HG02610 (cell line): ENCODE measurements around the gene KIAA1671.

Experiments
- ATAC-seq: cut with Tn5 transposase; IDR thresholded peaks from one replicate; pipeline ENCODE4 v1.9.1; 2021; ENCODE audit warnings: mild to moderate bottlenecking, moderate library complexity; ENCODE audit not compliant: unreplicated experiment

KIAA1671 gene

GRCh38 chr22:25007444-25008106, 55.1 kb downstream of the KIAA1671 start:
- no peak for ATAC-seq

GRCh38 chr22:25008666-25009065, 56.1 kb downstream of the KIAA1671 start:
- no peak for ATAC-seq

- no peak for ATAC-seq
These were observed 60.2 kb downstream of the KIAA1671 start for GRCh38 chr22:25012741-25013143.

GRCh38 chr22:25013607-25014006, 61.1 kb downstream of the KIAA1671 start:
- no peak for ATAC-seq

GRCh38 chr22:25014896-25015755, 62.6 kb downstream of the KIAA1671 start:
- ATAC-seq, result no peak

DNA sequence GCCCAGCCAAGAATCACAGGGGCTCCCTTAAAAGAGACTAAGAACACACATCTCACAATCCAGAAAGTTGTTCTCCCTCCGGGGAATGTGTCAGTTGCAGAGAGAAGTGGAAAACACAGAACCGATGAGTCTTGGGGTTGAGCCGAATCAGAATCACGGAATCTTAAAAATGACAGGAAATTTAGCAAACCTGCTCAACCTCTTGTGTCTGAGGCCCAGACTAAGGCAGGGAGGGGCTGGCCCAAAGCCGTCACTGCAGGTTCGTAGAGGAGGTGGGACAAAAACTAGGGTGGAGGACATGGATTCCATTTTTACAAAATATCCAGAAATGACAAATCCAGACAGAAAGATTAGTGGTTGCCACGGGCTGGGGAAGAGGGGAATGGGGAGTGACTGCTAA, 63.8 kb downstream of the KIAA1671 start:
- ATAC-seq, result no peak

- ATAC-seq, result no peak
These were observed 65.5 kb downstream of the KIAA1671 start for GRCh38 chr22:25018009-25018408.

- no peak for ATAC-seq
These were observed 67.1 kb downstream of the KIAA1671 start for GRCh38 chr22:25019427-25020184.

DNA sequence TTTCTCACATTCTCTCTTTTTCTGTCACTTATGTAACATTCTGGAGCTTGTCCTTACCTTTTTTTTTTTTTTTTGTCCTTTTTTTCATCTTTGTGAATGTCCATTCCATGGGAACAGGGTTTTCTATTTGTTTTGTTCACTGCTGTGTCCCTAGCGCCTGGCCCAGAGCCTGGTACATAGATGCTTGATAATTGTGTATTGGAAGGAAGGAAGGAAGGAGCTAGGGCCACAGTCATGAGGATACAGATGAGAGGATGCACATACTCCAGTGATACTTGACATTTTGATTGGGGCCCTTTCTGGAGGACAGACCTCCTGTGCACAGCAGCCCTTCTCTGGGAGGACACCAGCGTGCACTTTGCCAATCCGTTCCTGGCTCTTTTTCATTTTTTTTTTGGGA, 68.9 kb downstream of the KIAA1671 start:
- no peak for ATAC-seq

DNA sequence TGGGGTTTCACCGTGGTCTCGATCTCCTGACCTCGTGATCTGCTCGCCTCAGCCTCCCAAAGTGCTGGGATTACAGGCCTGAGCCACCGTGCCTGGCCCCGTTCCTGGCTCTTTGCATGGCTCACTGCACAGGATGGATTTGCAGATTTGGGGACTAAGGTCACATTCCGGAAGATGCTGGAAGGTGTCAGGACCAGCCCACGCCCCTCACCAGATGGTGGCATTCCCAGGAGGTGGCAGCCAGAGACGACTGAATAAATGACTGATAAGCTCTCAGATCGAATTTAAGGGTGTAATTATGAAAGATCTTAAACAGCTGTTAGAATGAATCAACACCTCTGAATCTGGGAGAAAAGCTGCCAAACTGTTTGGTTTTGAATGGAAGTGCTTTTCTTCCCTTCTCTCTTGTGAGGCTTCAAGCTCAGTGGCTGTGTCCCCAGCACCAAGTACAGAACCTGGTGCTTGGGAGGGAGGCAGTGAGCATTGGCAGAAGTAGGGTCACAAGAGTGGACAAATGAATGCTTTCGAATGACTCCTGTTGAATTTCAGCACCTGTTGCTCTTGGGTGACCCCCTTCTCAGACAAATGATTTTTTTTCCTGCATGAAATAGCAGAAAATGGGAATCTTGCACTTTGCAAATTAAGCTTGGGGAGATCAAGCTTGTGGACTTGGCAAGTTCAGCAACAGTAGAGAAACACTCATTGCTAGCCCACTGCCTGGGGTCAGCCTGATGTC, 69.6 kb downstream of the KIAA1671 start:
- no peak for ATAC-seq

GRCh38 chr22:25023879-25024278, 71.4 kb downstream of the KIAA1671 start:
- no peak for ATAC-seq

DNA sequence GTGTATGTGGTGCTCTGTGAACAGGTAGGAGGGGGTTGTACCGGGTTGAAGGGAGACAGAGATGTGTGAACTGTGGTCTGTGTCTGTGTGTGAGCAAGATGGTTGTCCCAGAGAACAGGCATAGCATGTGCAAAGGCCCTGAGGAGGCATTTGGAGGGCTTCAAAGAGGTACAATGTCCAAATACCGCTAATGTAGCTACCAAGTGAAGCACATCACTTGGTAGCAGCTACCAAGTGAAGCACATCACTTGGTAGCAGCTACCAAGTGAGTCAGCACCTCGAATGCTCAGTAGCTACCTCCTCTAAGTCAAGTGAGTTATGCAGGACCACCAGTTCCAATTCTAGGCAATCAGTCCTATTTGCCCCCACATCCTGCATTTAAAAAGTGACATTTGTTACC, 72.4 kb downstream of the KIAA1671 start:
- no peak for ATAC-seq

DNA sequence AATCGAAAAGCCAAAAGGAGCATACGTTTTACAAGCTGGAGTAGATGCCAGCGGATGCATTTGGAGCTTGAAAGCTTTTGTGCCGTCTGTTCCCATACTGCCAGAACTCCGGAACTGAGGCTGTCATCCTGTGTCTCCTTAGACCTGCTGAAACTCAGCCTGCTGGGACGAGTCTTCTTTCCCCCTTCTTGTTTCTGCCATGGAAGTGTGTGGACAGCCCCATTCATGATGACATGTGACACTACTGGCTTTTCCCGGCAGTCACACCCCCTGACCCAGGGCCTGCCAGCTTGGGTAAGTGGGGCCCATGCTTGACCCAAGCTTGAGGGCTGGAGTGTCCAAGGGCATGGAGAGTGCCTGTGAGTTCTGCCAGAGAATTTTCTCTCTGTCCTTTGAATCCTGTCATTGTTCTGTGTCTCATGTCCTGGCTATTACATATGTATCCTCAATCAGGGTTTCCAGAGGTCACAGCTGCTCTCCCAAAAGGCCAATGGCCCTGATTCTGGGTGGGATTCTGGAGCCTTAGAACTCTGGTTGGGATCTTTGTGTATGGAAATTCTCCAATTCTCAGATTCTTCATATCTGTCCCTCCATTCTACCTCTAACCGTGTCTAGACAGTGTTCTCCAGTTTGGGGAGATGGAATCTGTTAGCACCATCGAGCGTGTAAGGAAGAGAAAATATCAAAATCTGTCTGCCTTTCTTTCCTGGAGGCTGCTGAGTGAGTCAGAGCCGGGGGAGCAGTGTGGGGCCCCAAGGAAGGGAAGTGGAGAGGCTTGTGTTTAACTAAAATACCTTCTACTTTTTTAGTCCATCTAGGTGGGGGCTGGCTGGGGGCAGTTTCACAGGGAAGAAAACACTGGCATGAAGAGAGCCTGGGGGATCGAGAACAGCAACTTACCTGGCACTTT, 73.2 kb downstream of the KIAA1671 start:
- no peak for ATAC-seq

DNA sequence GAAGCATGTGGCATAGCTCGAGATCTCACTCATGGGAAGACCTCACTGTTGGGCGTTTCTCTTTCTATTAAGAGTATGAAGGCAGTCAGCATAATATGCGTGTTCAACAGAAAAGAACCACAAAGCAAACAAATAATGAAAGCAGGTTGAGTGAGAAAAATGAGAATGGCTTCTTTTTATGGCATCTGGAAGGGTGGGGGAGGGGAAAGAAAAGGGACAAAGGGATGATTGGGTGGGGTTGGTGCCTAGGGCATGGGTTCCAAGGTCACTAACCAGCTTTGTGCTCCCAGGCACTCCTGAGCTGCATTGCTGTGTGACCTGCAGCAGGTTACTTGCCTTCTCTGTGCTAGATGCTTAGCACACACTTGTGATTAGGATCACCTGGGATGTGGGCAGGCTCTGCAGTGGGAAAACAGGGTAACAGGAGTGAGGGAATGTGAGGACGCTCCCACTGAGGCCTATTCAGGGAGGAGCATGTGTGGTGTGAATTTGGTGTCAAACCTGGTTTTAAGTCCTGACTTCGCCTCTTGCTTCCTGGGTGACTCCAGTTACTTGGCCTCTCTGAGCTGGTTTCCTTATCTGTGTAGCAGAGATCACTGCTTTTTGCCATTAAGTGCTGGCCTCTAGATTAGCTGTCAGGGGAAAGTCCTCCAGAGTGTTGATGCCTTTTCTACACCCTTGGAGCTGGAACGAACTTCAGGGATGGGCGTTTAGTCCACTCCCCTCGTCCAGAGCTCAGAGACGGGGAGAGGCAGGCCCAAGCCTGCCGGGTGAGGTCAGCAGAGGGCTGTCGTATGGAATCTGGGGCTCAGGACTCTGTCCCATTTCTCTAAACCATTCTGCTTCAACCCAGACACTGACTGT, 74.8 kb downstream of the KIAA1671 start:
- no peak for ATAC-seq

DNA sequence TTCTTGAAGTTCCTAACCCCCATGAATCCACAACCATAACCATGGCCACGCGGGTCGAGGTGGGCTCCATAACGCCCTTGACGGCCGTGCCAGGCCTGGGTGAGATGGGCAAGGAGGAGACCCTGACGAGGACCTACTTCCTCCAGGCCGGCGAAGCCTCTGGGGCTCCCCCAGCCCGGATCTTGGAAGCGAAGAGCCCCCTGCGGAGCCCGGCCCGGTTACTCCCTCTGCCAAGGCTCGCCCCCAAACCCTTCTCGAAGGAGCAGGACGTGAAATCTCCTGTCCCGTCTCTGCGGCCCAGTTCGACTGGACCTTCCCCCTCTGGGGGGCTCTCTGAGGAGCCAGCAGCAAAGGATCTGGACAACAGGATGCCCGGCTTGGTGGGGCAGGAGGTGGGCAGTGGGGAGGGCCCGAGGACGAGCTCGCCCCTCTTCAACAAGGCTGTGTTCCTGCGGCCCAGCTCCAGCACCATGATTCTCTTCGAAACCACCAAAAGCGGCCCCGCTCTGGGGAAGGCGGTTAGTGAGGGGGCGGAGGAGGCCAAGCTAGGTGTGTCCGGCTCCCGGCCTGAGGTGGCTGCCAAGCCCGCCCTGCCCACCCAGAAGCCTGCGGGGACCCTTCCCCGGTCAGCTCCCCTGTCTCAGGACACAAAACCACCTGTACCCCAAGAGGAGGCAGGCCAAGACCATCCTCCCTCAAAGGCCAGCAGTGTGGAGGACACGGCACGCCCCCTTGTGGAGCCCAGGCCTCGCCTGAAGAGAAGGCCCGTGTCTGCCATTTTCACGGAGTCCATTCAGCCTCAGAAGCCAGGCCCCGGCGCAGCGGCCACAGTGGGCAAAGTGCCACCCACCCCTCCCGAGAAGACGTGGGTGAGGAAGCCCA, 75.7 kb downstream of the KIAA1671 start:
- ATAC-seq, result no peak

DNA sequence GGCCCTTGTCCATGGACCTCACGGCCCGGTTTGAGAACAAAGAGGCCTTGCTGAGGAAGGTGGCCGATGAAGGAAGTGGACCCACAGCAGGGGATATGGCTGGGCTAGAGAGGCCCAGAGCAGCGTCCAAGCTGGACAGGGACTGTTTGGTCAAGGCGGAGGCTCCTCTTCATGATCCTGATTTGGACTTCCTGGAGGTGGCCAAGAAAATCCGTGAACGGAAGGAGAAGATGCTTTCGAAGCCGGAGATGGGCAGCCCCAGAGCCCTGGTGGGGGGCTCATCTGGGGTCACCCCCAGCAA, 76.3 kb downstream of the KIAA1671 start:
- ATAC-seq, result no peak

- no peak for ATAC-seq
These were observed 76.7 kb downstream of the KIAA1671 start for GRCh38 chr22:25029181-25029580.

- ATAC-seq, result no peak
These were observed 78.1 kb downstream of the KIAA1671 start for GRCh38 chr22:25030636-25031035.
